Activated T-helper 1 cell treated with anti-CD3 and anti-CD28 coated beads, Interleukin-12 subunit alpha, Interleukin-12 subunit beta, Interleukin-2, Interleukin-4 antibody, amounts not matched to agents 30 ng/mL and 10 ng/mL and 1 ng/mL, durations not matched to agents 14 hours and 24 hours and 36 hours (primary cell): ENCODE results near the gene MBD2. TPM values are rescaled to one million over a fixed set of nuclear protein-coding genes. Genes with fewer than 3 reads are reported as not detected.
A peak's percentile ranks its signal among the peaks of the same experiment; 100 is the strongest.
"Not testable (repeated sequence)": the region's sequence is repeated elsewhere in the genome, so short reads cannot be mapped to it uniquely, and the experiment has no call there.

ENCODE experiments used
- DNase-seq: peaks from one replicate; pipeline ENCODE4 v3.0.0; 2021; ENCODE audit warnings: low spot score
- H3K27ac Mint-ChIP-seq: one replicate; pipeline ENCODE4 v1.8.0; 2021; ENCODE audit warnings: mild to moderate bottlenecking, mixed read lengths
- H3K27me3 Mint-ChIP-seq: one replicate; pipeline ENCODE4 v1.8.0; 2022; ENCODE audit warnings: mild to moderate bottlenecking, moderate library complexity, mixed read lengths; ENCODE audit not compliant: insufficient read depth
- H3K36me3 Mint-ChIP-seq: one replicate; pipeline ENCODE4 v1.8.0; 2021; ENCODE audit warnings: low read depth, mixed read lengths
- H3K4me1 Mint-ChIP-seq: one replicate; pipeline ENCODE4 v1.8.0; 2021; ENCODE audit warnings: low read depth, mixed read lengths
- H3K4me3 Mint-ChIP-seq: one replicate; pipeline ENCODE4 v1.8.0; 2021; ENCODE audit warnings: mild to moderate bottlenecking, moderate library complexity, mixed read lengths
- H3K9me3 Mint-ChIP-seq: one replicate; pipeline ENCODE4 v1.8.0; 2021; ENCODE audit warnings: mixed read lengths
- intact Hi-C: fragments of 100-400 bp; cut with micrococcal nuclease; formaldehyde crosslinking; loops from one replicate; pipeline ENCODE4 v1.15.1; 2024
- total RNA-seq: library from RNA; stranded (reverse); gene quantifications from 2 replicates; pipeline ENCODE4 v1.2.3, GENCODE V29; 2022

Gene MBD2
- total RNA-seq, 1 donor from 2014 or later, result 223 TPM

DNA sequence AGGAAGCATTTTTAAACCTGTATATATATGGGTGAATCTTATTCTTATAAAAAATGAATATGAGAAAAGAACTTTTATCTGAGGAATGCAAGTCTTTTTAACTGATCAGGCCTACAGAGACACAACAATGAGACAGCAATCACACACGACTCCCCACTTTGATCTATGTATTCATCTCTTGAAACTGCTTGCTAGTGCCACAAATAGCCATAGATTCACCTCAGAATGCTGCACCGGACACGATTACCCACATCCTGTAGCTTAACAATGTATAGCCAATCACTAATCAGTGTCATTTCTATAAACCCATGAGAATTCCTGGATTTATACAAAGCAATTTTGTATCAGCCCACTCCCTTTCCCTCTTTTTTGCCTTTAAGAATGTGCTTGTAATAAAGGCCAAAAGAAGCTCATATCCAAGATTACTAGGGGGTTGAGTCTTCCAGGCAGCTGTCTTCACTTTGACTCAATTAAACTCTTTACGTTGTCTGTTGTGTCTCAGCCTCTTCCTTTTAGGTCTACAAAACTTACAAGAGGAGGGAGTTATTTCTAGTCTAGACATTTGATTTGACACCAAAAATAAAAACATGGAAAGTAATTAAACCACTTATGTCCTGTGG lies 94.9 kb downstream of the MBD2 start:
- no peaks in the 10 kb centered on the region for H3K27me3 Mint-ChIP-seq
- DNase-seq, result no peak
- intact Hi-C loops, result loop anchor here (1.0 kb wide), 1 partner anchor 20 kb away; no protein-coding TSS in a partner anchor
- H3K4me3 Mint-ChIP-seq, result no peak overlapping the region
- no peak overlapping the region for H3K27ac Mint-ChIP-seq
- H3K9me3 Mint-ChIP-seq, result no peaks in the 10 kb centered on the region
- H3K36me3 Mint-ChIP-seq, result peaks cover 8% of the 10 kb centered on the region
- H3K4me1 Mint-ChIP-seq, result peaks cover 45% of the 10 kb centered on the region

DNA sequence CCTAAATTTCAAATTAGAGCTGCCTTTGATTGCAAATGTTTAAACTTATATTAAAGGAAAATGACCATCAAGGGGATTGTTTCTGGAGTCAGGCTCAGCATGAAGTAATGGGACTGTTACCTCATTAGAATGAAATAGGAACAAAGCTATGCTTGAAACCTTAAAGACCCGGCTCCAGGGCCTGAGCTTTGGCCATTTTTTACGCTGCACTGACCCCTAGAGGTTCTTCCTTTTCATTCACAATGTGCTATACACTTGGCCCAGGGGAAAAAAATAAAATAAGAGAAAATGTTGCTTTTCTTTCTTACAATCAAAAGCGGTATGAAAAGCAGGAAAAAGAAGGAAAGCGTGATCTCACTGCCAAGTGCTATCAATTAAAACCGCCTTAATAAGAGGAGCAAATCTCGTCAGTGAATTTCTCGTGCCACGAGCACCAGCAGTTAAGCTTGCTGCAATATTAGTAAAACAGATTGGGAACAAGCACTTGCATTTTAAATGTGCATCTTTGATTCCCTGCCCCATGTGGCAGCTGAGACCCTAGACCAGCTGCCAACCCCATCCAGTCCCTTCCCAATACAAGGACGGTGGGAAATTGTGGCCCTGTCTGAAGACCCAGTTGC lies 96.6 kb downstream of the MBD2 start:
- no peaks in the 10 kb centered on the region for H3K27me3 Mint-ChIP-seq
- no peak for DNase-seq
- H3K4me3 Mint-ChIP-seq, result no peak overlapping the region
- intact Hi-C loops, result loop anchor here (1.0 kb wide), 1 partner anchor 560 kb away; no protein-coding TSS in a partner anchor
- no peak overlapping the region for H3K27ac Mint-ChIP-seq
- H3K4me1 Mint-ChIP-seq, result peaks cover 45% of the 10 kb centered on the region
- no peaks in the 10 kb centered on the region for H3K9me3 Mint-ChIP-seq
- peaks cover 9% of the 10 kb centered on the region for H3K36me3 Mint-ChIP-seq

DNA sequence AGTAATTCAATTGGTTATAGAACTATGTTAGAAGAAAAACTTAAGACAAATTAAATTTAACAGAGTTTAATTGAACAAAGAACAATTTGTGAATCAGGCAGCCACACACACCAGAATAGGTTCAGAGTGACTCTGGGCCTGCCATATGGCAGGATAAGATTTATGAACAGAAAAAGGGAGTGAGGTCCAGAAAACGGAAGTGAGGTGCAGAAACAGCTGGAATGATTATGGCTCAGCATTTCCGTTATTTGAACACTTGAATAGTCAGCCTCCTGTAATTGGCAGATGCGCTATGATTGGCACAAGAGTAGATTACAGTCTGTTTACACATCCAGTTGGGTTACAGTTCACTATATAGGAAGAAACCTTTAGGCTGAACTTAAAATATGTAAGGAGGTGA lies 99.0 kb downstream of the MBD2 start:
- H3K9me3 Mint-ChIP-seq, result no peaks in the 10 kb centered on the region
- peaks cover 9% of the 10 kb centered on the region for H3K36me3 Mint-ChIP-seq
- DNase-seq, result no peak
- intact Hi-C loops, result no loop called here
- no peak overlapping the region for H3K27ac Mint-ChIP-seq
- H3K27me3 Mint-ChIP-seq, result no peaks in the 10 kb centered on the region
- no peak overlapping the region for H3K4me3 Mint-ChIP-seq
- H3K4me1 Mint-ChIP-seq, result peaks cover 36% of the 10 kb centered on the region

DNA sequence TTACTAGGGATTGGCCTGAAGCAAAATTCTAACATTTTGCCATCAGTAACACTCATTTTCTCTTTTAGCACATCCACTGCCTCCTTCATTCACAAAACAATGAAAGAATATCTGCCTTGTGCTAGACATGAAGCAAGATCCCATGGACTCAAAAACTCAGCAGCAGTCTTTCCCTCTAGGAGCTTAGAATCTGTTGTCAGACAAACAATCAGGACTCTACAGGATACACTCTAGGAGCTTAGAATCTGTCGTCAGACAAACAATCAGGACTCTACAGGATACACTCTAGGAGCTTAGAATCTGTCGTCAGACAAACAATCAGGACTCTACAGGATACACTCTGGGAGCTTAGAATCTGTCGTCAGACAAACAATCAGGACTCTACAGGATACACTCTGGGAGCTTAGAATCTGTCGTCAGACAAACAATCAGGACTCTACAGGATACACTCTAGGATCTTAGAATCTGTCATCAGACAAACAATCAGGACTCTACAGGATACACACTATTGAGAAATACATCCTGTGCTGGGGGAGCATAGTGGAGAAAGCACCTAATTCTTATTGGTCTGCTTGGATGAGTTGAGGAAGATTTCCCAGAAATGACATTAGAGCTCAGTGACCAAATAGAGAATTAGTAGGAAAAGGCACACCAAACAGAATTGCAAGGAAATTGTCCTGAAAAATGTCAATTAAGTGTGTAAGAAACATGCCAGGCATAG lies 100.6 kb downstream of the MBD2 start:
- H3K4me1 Mint-ChIP-seq, result peaks cover 32% of the 10 kb centered on the region
- H3K27me3 Mint-ChIP-seq, DNase-seq, H3K27ac Mint-ChIP-seq, H3K36me3 Mint-ChIP-seq, H3K9me3 Mint-ChIP-seq, intact Hi-C loops, H3K4me3 Mint-ChIP-seq: not testable (repeated sequence)

DNA sequence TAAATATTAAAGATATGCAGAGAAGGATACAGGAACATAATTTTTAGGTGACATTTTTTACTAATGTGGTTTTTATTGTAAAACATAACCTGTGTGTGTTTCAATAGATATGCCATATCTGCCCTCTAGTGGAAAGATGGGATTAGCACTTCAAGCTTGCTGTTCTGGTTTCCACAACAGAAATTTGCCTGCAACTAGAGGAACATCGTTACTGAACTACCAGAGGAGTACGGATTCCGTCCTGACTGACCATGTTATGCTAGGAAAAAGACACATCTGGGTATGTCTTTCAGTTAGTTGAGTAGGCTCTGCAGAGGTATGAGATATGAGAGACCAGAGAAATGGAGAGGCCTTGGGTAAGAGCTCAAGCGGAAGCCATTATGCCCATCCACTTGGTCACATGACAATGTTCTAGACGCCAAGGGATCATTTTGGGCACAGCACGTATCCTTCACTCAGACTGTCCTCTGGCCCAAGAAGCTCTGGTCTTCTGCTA lies 104.9 kb downstream of the MBD2 start:
- peaks cover 4% of the 10 kb centered on the region for H3K27me3 Mint-ChIP-seq
- intact Hi-C loops, result loop anchor here (1.0 kb wide), 3 partner anchors 210 to 551 kb away; no protein-coding TSS in a partner anchor
- peaks cover 19% of the 10 kb centered on the region for H3K4me1 Mint-ChIP-seq
- peak overlapping the region; percentile 57 for H3K4me3 Mint-ChIP-seq
- DNase-seq, result peak; percentile 13
- peak overlapping the region; percentile 56 for H3K27ac Mint-ChIP-seq
- H3K36me3 Mint-ChIP-seq, result peaks cover 3% of the 10 kb centered on the region
- no peaks in the 10 kb centered on the region for H3K9me3 Mint-ChIP-seq

DNA sequence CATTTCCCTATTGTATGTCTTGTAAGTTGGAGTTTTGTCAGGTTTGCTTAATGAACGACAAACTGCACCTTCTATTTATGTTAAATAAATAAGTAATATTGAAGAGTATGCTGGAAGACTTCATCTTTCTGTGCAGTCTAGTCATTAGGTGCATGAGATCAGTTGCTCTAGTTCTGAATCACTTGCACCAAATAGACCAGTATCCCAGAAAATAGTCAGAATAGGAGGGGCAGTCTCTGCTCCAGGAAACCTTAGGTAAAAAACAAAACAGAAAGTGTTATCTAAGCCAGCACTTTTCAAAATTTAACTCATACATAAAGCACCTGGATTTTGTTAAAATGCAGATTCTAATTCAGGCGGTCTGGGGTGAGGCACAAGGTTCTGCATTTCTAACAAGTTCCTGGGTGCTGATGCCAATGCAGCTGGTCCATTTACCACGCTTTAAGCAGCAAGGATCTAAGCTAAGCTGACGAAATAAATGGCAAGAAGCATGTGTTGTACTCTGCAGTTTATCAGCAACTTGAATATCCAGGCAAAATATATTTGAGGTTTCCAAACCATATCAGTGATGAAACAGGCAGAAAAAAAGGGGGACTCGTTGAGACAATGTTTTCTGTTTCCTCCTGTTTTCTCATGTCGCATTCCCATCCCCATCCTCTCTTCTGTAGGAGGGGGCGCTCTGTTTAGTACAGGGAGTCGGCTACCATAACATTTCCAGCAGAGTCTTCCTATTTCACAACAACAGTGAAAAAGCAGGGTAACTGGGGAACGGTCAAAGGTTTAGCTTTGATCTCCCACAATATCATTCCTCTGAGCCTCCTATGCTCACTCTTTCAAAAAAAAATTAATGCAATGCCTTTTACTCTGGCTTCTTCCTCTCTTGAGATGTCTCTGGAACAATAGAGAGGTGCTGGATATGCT lies 106.4 kb downstream of the MBD2 start:
- DNase-seq, result no peak
- H3K9me3 Mint-ChIP-seq, result no peaks in the 10 kb centered on the region

DNA sequence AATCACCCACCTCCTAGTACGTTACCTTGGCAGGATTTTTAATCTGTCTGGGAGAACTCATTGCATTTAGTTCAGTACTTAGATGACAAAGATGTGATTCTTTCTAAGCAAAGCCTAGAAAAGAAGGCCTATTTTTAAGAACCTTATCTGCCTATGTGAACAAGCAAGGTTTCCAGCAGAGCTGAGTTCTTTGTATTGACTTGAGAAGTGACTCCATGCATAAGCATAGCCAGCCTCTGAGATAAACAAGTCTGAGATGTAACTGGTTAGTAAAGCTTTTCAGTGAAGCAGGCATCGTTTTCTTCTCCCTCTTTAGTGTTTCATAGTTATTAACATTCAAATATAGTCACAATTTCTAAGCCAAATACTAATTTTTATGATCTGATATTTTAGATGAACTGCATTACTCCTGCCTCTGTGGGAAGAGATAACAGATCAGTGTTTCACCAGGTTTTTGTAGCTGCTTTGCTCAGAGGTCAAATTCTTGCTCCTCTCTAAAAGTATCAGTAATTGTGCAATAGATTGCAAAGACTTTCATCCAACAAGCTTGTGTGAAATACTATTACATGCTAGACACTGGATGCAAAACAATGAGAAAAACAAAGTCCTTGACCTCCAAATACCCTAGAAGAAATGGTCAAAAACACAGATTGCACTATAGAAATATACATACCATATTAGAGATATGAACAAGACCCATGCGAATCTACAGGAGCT lies 107.8 kb downstream of the MBD2 start:
- H3K4me1 Mint-ChIP-seq, result peaks cover 19% of the 10 kb centered on the region
- no peak overlapping the region for H3K4me3 Mint-ChIP-seq

More for the DNA sequence above, 106.4 kb downstream of the MBD2 start:
- H3K4me3 Mint-ChIP-seq, result no peak overlapping the region
- H3K27me3 Mint-ChIP-seq, result peaks cover 5% of the 10 kb centered on the region
- peaks cover 19% of the 10 kb centered on the region for H3K4me1 Mint-ChIP-seq
- H3K36me3 Mint-ChIP-seq, result peaks cover 1% of the 10 kb centered on the region
- intact Hi-C loops, result no loop called here
- no peak overlapping the region for H3K27ac Mint-ChIP-seq

DNA sequence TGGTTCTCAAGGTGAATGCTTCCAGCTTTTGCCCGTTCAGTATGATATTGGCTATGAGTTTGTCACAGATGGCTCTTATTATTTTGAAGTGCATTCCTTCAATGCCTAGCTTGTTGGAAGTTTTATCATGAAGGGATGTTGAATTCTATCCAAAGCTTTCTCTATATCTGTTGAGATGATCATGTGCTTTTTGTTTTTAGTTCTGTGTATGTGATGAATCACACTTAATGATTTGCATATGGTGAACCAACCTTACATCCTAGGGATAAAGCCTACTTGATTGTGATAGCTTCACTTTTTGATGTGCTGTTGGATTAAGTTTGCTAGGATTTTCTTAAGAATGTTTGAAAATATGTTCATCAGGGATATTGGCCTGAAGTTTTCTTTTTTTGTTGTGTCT lies 112.1 kb downstream of the MBD2 start:
- no peaks in the 10 kb centered on the region for H3K9me3 Mint-ChIP-seq
- peaks cover 1% of the 10 kb centered on the region for H3K36me3 Mint-ChIP-seq
- H3K4me1 Mint-ChIP-seq, result no peaks in the 10 kb centered on the region
- peaks cover 20% of the 10 kb centered on the region for H3K27me3 Mint-ChIP-seq
- no peak overlapping the region for H3K27ac Mint-ChIP-seq
- intact Hi-C loops, result no loop called here
- DNase-seq, result no peak
- no peak overlapping the region for H3K4me3 Mint-ChIP-seq

More for the DNA sequence above, 107.8 kb downstream of the MBD2 start:
- H3K27me3 Mint-ChIP-seq, result peaks cover 11% of the 10 kb centered on the region
- intact Hi-C loops, result no loop called here
- H3K27ac Mint-ChIP-seq, result no peak overlapping the region
- H3K36me3 Mint-ChIP-seq, result peaks cover 1% of the 10 kb centered on the region
- DNase-seq, result no peak
- no peaks in the 10 kb centered on the region for H3K9me3 Mint-ChIP-seq

DNA sequence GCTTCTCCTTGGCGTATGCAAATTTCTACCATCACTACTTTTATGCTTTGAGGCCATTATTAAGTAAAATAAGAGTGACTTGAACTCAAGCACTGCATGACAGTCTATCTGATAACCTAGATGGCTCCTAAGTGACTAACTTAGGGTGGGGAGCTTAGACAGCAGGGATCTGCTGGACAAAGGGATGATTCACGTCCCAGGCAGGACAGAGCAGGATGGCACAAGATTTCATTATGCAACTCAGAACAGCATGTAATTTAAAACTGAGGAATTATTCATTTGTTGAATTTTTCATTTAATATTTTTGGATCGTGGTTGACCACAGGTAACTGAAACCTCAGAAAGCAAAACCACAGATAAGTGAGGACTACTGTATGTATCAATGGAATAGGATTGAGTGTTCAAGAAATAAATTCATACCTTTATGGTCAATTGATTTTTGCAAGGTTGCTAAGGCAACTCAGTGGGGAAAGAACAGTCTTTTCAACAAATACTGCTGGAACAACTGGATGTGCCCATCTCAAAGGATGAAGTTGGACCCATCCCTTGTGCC lies 115.3 kb downstream of the MBD2 start:
- intact Hi-C loops, result no loop called here
- DNase-seq, result no peak
- peaks cover 1% of the 10 kb centered on the region for H3K36me3 Mint-ChIP-seq
- H3K9me3 Mint-ChIP-seq, result no peaks in the 10 kb centered on the region
- H3K4me3 Mint-ChIP-seq, result no peak overlapping the region
- H3K4me1 Mint-ChIP-seq, result no peaks in the 10 kb centered on the region
- peaks cover 16% of the 10 kb centered on the region for H3K27me3 Mint-ChIP-seq
- no peak overlapping the region for H3K27ac Mint-ChIP-seq

DNA sequence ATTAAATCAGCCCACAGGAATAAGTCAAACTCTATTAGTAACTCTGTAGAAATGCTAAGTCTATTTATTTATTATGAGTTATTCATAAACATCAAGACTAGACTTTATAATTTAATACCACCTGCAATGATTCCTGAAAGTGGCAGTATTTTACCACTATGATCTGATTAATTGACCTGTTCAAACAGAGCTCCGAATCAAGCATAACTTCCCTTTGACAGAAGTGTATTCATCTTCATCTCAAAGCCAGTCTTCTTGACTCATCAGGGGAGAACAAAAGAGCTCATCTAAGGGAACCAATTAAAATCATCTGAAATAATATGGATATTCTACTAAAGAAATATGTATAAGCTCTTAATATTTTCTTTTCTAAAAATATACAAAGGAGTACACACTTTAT lies 122.3 kb downstream of the MBD2 start:
- no peak overlapping the region for H3K4me3 Mint-ChIP-seq
- intact Hi-C loops, result no loop called here
- H3K9me3 Mint-ChIP-seq, result no peaks in the 10 kb centered on the region
- no peaks in the 10 kb centered on the region for H3K4me1 Mint-ChIP-seq
- DNase-seq, result no peak
- H3K27me3 Mint-ChIP-seq, result peaks cover 1% of the 10 kb centered on the region
- H3K27ac Mint-ChIP-seq, result no peak overlapping the region
- H3K36me3 Mint-ChIP-seq, result no peaks in the 10 kb centered on the region
